Panc1 (cell line): ENCODE measurements around the gene GALNT16.

Experiments
- POLR2AphosphoS5 ChIP-seq: IDR thresholded peaks from 2 replicates; pipeline ENCODE4 v1.6.1; 2012; ENCODE audit warnings: mild to moderate bottlenecking, low read depth, low read length, moderate library complexity
- SIN3A ChIP-seq: IDR thresholded peaks from 2 replicates; pipeline ENCODE4 v1.6.1; 2012; ENCODE audit warnings: low read depth, mild to moderate bottlenecking, low read length, moderate library complexity, borderline replicate concordance; ENCODE audit not compliant: insufficient read depth
- TF ChIP-seq, protein P1 (sequence below): fragments of 450-650 bp; IDR thresholded peaks from 2 replicates; pipeline ENCODE4 v1.5.1; 2017; ENCODE audit warnings: mild to moderate bottlenecking
- TF ChIP-seq, protein P2 (sequence below), 2 experiments: IDR thresholded peaks; 2 replicates each; pipeline ENCODE4 v1.6.1; 2011 to 2012; ENCODE audit warnings: low read depth in 2 of 2, control low read depth in 1 of 2, low read length in 1 of 2, mild to moderate bottlenecking in 1 of 2, moderate library complexity in 1 of 2; ENCODE audit not compliant: insufficient read depth in 1 of 2

DNA sequence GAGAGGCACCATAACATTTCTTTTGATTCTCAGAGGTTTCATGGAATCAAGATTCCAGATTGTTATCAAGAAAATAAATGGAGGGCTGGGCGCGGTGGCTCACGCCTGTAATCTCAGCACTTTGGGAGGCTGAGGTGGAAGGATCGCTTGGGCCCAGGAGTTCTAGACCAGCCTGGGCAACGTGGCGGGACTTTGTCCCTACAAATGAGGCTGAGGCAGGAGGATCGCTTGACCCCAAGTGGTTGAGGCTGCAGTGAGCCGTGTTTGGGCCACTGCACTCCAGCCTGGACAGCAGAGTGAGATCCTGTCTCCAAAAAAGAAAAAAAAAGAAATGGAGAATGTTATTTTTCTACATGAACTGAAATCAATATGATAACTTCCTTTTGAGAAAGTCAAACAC is 139.8 kb downstream of the GALNT16 start:
- TF ChIP-seq, protein P1, sequence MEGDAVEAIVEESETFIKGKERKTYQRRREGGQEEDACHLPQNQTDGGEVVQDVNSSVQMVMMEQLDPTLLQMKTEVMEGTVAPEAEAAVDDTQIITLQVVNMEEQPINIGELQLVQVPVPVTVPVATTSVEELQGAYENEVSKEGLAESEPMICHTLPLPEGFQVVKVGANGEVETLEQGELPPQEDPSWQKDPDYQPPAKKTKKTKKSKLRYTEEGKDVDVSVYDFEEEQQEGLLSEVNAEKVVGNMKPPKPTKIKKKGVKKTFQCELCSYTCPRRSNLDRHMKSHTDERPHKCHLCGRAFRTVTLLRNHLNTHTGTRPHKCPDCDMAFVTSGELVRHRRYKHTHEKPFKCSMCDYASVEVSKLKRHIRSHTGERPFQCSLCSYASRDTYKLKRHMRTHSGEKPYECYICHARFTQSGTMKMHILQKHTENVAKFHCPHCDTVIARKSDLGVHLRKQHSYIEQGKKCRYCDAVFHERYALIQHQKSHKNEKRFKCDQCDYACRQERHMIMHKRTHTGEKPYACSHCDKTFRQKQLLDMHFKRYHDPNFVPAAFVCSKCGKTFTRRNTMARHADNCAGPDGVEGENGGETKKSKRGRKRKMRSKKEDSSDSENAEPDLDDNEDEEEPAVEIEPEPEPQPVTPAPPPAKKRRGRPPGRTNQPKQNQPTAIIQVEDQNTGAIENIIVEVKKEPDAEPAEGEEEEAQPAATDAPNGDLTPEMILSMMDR: no peak
- TF ChIP-seq, protein P2, sequence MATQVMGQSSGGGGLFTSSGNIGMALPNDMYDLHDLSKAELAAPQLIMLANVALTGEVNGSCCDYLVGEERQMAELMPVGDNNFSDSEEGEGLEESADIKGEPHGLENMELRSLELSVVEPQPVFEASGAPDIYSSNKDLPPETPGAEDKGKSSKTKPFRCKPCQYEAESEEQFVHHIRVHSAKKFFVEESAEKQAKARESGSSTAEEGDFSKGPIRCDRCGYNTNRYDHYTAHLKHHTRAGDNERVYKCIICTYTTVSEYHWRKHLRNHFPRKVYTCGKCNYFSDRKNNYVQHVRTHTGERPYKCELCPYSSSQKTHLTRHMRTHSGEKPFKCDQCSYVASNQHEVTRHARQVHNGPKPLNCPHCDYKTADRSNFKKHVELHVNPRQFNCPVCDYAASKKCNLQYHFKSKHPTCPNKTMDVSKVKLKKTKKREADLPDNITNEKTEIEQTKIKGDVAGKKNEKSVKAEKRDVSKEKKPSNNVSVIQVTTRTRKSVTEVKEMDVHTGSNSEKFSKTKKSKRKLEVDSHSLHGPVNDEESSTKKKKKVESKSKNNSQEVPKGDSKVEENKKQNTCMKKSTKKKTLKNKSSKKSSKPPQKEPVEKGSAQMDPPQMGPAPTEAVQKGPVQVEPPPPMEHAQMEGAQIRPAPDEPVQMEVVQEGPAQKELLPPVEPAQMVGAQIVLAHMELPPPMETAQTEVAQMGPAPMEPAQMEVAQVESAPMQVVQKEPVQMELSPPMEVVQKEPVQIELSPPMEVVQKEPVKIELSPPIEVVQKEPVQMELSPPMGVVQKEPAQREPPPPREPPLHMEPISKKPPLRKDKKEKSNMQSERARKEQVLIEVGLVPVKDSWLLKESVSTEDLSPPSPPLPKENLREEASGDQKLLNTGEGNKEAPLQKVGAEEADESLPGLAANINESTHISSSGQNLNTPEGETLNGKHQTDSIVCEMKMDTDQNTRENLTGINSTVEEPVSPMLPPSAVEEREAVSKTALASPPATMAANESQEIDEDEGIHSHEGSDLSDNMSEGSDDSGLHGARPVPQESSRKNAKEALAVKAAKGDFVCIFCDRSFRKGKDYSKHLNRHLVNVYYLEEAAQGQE (IDR thresholded peaks at IDR 0.05; ENCODE audit: insufficient read depth in 1 of 2, low read depth in 2 of 2, low read length in 1 of 2): no peak
- TF ChIP-seq SIN3A (no peak), POLR2AphosphoS5 (no peak)
